ENCODE data around the gene IQCN. TPM values are rescaled to one million over a fixed set of nuclear protein-coding genes. Genes with fewer than 3 reads are reported as not detected.

Gene IQCN
- total and polyA plus RNA-seq, 10 of the 15 experiments (the other 5 are each of a cell fraction or from before 2014, with no cell fraction given), result 0.01 to 0.54 (median 0.23) TPM; not detected in 3

GRCh38 chr19:18319591-18320135 lies 45.4 kb upstream of the IQCN start:
- POLR2A ChIA-PET, result interaction anchor here (0.6 to 4.0 kb wide), 4 partner anchors 16 to 125 kb away, joined by 3 to 179 read pairs (median 26); partner anchors contain the start of gene JUND
- RAD21 ChIA-PET (ENCODE audit: unreplicated experiment), result interaction anchor here (1.0 to 6.0 kb wide), 2 partner anchors 9 to 40 kb away, joined by 3 to 167 read pairs; partner anchors contain the start of gene JUND
- Histone ChIP-seq H3K4me2 (ENCODE audit: control insufficient read depth, insufficient read depth) (no peak overlapping the region), H3K27ac (ENCODE audit: control insufficient read depth, insufficient read depth) (no peak overlapping the region), H3K9ac (ENCODE audit: control insufficient read depth, insufficient read depth, low read length) (no peak overlapping the region), H3K9me3 (replicated peaks; ENCODE audit: control insufficient read depth, insufficient read depth, low read length) (no peaks in the 10 kb centered on the region; the same call in 2 of the 3 replicates), H3K36me3 (ENCODE audit: control insufficient read depth in 2 of 2, insufficient read depth in 2 of 2, low read length in 1 of 2) (peaks cover 2 to 3% of the 10 kb centered on the region in 2 experiments; a peak in 3 of 4 replicates), H2AFZ (ENCODE audit: control insufficient read depth, low read depth, low read length) (no peak overlapping the region), H3K79me2 (ENCODE audit: control insufficient read depth, insufficient read depth, low read length) (peaks cover 45% of the 10 kb centered on the region), H3K27me3 (replicated peaks in 1 of 2; ENCODE audit: control insufficient read depth in 2 of 2, insufficient read depth in 2 of 2, low read length in 1 of 2) (no peaks in the 10 kb centered on the region), H3K4me3 (no peak overlapping the region), H3K4me1 (ENCODE audit: control insufficient read depth, insufficient read depth, low read length) (peaks cover 44% of the 10 kb centered on the region), H4K20me1 (ENCODE audit: control insufficient read depth, insufficient read depth) (no peaks in the 10 kb centered on the region)
- FAIRE-seq (no peak), ATAC-seq (no peak), DNase-seq (ENCODE audit: low read depth, low spot score) (no peak)
- CTCF ChIA-PET, result interaction anchor here (0.6 to 7.4 kb wide), 7 partner anchors 9 to 668 kb away, joined by 3 to 178 read pairs (median 5); partner anchors contain the start of gene JUND
- BruUV-seq (replicated peaks), result no TSS peak
- 92% methylated on average over 7 of the region's 7 CpGs for WGBS (ENCODE audit: insufficient coverage, insufficient replicate concordance, low lambda C conversion rate, missing lambda C conversion rate)
- in situ Hi-C loops (cut with MboI), result loop anchor here (5.0 kb wide), 1 partner anchor 42 kb away; no protein-coding TSS in a partner anchor
- TF ChIP-seq MLLT1 (IDR thresholded peaks at IDR 0.05) (no peak), PRDM15 (CRISPR knock-in tag; IDR thresholded peaks at IDR 0.05) (no peak)
- SMC1A ChIA-PET (ENCODE audit: uncharacterized antibody, unreplicated experiment), result interaction anchor here (3.8 kb wide), 1 partner anchor 40 kb away, joined by 84 read pairs; the partner anchor contains the start of gene JUND
- intact Hi-C loops (cut with micrococcal nuclease; ENCODE audit: unreplicated experiment), result no loop called here
